Middle frontal gyrus (tissue), 1 donor: ENCODE data around the gene MTFMT.

Source experiments
- DNase-seq: peaks from one replicate; pipeline ENCODE4 v3.0.0-alpha.2; 2015; ENCODE audit warnings: low spot score; ENCODE audit errors: extremely low spot score

MTFMT gene

DNA sequence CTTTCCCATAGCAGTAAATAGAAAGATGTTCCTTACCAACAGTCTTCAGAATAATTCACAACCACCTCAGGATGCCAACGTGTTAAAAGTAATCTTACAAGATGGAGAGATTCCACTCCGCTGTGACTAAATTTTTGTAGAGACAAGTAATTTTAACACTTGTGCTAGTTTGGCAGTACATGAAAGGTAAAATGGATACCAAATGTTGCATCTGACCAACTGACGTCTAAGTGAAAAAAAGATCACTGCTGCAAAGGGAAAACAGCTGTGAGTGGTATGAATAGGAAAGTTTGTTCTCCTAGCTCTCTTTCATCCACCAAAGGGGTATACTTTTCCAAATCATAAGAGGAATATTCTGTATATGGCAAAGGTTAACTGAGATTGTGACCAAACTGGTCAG is 42.3 kb downstream of the MTFMT start:
- no peak for DNase-seq

DNA sequence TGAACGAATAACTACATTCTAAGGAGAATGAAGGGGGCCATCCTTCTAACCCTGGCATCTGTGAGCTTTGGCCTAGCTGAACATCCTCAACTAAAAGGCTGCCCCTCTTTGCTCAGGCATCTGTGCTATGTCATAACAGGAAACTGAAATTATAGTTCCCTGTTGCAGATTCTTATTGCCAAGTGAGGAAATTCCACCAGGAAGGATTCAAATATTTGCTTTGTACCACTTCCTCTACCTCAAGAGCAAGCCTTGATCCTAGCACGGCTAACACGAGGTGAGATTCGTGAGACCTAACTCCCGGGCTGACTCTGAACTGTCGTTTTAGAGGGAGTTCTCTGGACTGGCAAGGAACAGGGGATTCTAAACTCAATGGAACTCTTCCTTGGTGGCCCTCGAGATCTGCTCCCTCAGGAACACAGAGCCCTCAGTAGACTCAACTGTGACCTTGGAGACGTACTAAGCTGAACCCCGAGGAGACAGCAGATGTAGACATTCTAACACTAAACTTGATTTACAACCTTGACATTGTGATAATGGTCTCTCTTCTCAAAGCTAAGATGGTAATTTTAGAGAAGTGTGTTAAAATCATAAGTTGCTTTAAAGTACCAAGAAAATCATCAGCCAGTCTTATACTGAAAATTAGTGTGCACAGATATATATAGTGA is 43.9 kb downstream of the MTFMT start:
- DNase-seq: no peak

DNA sequence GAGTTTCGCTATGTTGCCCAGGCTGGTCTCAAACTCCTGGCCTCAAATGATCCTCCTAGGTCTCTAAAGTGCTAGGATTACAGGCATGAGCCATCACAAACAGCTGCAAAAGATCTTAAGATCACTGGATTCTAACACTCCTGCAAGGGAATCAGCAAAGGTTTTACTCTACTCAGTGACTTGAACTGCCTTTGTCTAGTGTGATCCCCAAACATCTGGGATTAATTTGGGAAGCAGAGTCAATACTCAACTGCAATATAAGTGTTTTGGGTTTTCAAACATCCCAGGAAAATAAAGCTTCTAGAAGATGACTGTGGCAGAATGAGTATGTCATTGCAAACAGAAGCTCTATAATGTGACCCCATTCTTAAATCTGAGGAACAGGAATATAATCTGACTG is 47.0 kb downstream of the MTFMT start:
- no peak for DNase-seq

DNA sequence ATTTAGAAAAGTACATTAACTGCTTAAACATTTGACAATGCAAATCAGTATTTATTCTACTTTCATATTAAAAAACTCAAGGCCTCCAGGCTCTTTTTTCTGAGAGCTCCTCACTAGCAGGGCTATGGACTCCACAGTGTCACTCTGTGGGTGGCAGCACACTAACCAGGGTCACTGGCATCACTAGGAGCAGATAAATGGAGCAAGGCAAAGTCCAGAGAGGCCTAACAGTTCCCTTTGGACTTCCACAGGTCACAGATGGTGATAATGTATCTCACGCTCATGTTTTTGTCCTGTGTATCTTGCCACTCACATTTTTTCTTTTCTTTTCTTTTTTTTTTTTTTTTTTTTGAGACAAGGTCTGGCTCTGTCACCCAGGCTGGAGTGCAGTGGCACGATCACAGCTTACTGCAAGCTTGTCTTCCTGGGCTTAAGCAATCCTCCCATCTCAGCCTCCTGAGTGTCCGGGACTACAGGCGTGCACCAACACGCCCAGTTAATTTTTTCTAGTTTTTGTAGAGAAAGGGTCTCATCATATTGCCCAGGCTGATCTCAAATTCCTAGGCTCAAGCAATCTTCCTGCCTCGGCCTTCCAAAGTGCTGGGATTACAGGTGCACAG is 47.5 kb downstream of the MTFMT start:
- DNase-seq: no peak

DNA sequence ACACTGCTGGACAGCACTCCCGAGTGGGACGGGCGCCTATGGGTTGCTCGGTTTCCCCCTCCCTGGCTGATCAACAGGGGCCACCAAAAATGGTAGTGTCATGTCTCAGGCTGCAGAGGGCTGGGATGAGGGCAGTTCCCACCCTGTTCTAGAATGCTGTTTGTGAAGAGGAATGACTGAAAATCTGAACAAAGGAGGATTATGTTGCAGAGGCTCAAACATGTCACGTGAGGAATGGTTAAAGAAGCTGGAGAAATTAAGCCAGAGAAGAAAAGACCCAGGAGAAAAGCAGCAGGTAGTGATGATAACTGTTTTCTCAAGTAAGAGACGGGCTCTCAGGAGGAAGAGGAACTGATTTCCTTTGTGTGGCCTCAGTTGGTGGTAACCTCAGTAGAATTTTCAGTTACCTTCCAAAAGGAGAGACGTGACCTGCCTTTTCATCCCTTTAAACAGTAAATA is 50.2 kb downstream of the MTFMT start:
- no peak for DNase-seq

DNA sequence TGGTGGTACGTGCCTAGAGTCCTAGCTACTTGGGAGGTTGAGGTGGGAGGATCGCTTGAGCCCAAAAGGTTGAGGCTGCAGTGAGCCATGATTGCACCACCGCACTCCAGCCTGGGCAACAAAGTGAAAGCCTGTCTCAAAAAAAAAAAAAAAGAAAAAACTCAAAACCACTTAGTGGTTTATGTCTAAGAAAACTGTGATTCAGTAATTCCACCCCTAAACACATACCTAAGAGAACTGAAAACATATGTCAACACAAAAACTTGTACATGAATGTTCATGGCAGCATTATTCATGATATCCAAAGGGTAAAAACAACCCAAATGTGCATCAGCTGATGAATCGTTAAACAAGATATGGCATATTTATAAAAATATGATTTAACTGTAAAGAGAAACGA is 54.0 kb downstream of the MTFMT start:
- no peak for DNase-seq

DNA sequence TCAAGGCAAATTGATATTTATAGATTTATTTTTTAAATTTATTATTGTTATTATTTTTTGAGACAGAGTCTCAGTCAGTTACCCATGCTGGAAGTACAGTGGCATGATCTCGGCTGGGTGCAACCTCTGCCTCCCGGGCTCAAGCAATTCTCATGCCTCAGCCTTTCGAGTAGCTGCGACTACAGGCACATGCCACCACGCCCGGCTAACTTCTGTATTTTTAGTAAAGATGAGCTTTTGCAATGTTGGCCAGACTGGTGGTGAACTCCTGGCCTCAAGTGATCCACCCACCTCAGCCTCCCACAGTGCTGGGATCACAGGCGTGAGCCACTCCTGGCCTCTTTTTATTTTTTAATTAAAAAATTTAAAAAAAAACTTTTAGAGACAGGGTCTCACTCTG is 58.7 kb downstream of the MTFMT start:
- DNase-seq: no peak

DNA sequence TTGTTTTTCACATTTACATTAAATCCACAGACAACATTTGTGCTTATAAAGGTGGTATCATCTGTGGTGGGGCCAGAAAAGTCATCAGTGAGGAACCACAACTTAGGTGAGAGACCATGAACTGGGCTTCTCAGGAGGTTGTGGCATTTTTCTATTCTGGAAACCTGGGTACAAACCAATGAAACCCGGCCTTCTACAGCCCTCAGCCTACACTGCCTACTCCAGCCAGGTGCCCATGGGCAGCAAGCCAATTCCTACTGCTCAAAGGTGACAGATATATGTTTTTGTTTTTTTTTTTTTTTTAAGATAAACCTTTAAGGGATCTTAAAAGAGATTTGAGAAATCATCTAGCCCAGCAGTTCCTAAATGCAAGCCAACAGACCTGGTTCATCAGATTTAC is 60.0 kb downstream of the MTFMT start:
- DNase-seq: no peak

DNA sequence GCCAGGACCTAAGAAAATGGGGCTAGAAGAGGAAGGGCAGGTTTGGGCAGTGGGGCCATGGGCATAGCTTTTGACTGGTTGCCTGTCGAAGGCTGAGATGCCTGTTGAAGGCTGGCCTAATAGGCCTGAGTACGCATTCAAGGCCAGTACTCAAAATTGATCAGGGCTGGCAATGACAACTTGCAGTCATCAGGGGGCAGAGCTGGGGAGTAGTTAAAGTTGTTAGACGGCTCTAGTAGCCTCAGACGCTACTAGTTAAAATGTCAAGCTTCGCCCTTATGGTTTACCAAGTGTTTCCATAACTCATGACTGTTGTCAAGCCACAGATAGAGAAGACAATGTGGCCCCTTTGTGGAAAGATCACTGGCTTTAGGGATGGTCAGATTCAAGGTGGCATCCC is 68.4 kb downstream of the MTFMT start:
- no peak for DNase-seq

DNA sequence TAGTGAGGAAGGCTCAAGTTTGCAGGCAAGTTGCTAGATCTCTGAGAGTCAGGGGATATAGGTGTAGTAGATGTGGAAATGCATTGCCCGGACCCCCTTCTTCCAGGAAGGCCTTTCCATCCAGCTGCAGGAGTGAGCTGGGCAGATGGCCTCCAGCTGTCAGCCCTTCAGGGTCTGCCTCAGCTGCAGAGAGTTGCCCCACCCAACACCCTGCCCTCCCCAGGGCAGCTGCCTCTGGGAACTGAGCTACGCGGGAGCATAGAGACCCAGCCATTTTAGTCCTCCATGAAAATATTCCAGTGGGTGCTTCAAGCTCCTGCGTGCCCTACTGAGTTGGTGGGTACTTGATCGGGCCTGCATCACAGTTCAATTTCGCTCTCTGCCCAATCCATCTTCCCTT is 69.3 kb downstream of the MTFMT start:
- no peak for DNase-seq

DNA sequence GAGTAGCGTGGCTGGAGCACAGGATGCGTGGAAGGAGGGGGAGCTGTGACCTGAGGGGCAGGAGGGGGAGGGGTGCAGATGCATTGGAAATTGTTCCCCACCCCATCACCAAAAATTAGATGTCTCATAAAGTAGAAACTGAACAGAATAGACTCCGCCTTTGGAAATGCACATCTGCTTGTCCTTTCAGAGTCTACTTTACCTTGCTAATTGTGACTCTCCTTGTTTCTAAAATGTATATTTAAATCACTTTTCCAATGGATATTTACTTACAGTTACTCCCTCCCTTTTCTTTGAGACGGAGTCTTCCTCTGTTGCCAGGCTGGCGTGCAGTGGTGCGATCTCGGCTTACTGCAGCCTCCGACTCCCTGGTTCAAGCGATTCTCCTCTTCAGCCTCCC is 70.3 kb downstream of the MTFMT start:
- DNase-seq: no peak

DNA sequence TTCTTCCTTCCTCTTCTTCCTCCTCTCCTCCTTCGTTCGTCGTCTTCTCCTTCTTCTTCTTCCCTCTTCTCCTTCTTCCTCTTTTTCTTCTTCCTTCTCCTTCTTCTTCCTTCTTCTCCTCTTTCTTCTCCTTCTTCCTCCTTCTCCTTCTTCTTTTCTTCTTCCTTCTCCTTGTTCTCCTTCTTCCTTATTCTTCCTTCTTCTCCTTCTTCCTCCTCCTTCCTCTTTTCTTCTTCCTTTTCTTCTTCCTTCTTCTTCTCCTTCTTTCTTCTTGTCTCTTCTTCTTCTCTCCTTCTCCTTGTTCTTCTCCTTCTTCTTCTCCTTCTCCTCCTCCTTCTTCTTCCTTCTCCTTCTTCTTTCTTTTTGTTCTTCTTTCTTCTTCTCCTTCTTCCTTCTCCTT is 75.0 kb downstream of the MTFMT start:
- DNase-seq: no peak

DNA sequence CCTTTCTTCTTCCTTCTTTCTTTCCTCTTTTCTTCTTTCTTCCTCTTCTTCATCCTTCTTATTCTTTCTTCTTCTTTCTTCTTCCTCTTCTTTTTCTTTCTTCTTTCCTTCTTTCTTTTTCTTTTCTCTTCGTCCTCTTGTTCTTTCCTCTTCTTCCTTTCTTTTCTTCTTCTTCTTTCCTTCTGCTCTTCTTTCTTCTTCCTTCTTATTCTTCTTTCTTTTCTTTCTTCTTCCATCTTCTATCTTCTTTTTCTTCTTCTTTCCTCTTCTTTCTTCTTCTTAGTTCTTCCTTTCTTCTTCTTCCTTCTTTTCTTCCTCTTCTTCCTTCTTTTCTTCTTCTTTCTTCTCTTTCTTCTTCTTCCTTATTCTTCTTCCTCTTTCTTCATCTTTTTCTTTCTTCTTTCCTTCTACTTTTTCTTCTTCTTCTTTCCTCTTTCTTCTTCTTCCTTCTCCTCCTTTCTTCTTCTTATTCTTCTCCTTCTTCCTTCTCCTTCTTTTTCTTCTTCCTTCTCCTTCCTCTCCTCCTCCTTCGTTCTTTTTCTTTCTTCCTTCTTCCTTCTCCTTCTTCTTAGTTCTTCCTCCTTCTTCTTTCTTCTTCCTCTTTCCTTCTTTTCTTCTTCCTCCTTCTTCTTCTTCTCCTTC is 77.5 kb downstream of the MTFMT start:
- DNase-seq: no peak
